PC-9 (cell line): Measurements from ENCODE around the gene DDX55.

Experiments
- EZH2 ChIP-seq: fragments of 200-600 bp; sonication (generic); IDR thresholded peaks from 2 replicates; pipeline ENCODE4 v1.8.0; 2017; ENCODE audit warnings: antibody characterized with exemption, low read depth
- TF ChIP-seq, protein P1 (sequence below): fragments of 200-600 bp; sonication (generic); conservative IDR thresholded peaks from 2 replicates; pipeline ENCODE4 v1.6.1; 2017; ENCODE audit warnings: mixed run types, antibody characterized with exemption, mild to moderate bottlenecking, moderate library complexity

DNA sequence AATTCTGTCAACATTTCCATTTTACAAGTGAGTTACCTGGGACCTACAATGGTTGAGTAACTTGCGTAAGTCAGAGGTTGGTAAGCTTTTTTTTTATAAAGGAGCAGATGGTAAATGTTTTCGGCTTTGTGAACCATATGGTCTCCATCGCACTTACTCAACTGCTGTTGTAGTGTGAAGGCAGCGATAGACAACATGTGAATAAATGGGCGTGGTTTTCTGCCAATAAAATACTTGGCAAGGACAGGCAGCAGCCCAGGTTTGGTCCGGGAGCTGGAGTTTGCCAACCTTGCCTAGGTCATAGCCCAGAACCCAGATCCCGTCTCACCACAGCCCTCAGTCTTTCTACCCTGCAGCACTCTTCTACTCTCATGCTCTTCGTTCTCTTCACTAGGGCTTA, 6.3 kb downstream of the DDX55 start:
- TF ChIP-seq, protein P1, sequence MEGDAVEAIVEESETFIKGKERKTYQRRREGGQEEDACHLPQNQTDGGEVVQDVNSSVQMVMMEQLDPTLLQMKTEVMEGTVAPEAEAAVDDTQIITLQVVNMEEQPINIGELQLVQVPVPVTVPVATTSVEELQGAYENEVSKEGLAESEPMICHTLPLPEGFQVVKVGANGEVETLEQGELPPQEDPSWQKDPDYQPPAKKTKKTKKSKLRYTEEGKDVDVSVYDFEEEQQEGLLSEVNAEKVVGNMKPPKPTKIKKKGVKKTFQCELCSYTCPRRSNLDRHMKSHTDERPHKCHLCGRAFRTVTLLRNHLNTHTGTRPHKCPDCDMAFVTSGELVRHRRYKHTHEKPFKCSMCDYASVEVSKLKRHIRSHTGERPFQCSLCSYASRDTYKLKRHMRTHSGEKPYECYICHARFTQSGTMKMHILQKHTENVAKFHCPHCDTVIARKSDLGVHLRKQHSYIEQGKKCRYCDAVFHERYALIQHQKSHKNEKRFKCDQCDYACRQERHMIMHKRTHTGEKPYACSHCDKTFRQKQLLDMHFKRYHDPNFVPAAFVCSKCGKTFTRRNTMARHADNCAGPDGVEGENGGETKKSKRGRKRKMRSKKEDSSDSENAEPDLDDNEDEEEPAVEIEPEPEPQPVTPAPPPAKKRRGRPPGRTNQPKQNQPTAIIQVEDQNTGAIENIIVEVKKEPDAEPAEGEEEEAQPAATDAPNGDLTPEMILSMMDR, result no peak
- no peak for TF ChIP-seq EZH2
